Ectodermal cell (in vitro differentiated cells): ENCODE measurements around the gene SDK2.

Source experiments
- H3K27ac ChIP-seq: 2 replicates; pipeline ENCODE4 v1.7.0; 2013; ENCODE audit warnings: mild to moderate bottlenecking, low read depth, low read length; ENCODE audit not compliant: insufficient read depth, poor library complexity, severe bottlenecking
- H3K27me3 ChIP-seq: 2 replicates; pipeline ENCODE4 v1.7.0; 2013; ENCODE audit warnings: mild to moderate bottlenecking, low read length; ENCODE audit not compliant: insufficient read depth, control insufficient read depth, poor library complexity, severe bottlenecking
- H3K36me3 ChIP-seq: one replicate; pipeline ENCODE4 v1.7.0; 2013; ENCODE audit warnings: low read length; ENCODE audit not compliant: control insufficient read depth, insufficient read depth
- H3K4me1 ChIP-seq: one replicate; pipeline ENCODE4 v1.7.0; 2013; ENCODE audit warnings: low read length; ENCODE audit not compliant: control insufficient read depth, insufficient read depth
- H3K4me3 ChIP-seq: 2 replicates; pipeline ENCODE4 v1.7.0; 2013; ENCODE audit warnings: low read depth, low read length, control low read depth; ENCODE audit not compliant: insufficient read depth
- H3K9me3 ChIP-seq: 2 replicates; pipeline ENCODE4 v1.7.0; 2013; ENCODE audit warnings: mild to moderate bottlenecking, low read length, moderate library complexity; ENCODE audit not compliant: control insufficient read depth
- WGBS, 2 experiments: methylation state at CpG; one replicate each; pipeline ENCODE4 v1.1.7; 2013; ENCODE audit warnings: missing lambda C conversion rate in 2 of 2; 5-methylcytosine and 5-hydroxymethylcytosine counted together

SDK2 gene

GRCh38 chr17:73564843-73565242 lies 79.4 kb downstream of the SDK2 start:
- H3K9me3 ChIP-seq: no peaks in the 10 kb centered on the region
- H3K36me3 ChIP-seq: no peaks in the 10 kb centered on the region
- H3K27ac ChIP-seq: peak overlapping the region; percentile 12
- no peak overlapping the region for H3K4me3 ChIP-seq
- no peaks in the 10 kb centered on the region for H3K27me3 ChIP-seq
- H3K4me1 ChIP-seq: peaks cover 50% of the 10 kb centered on the region
- WGBS, 2 experiments: 93 to 96% methylated on average over 2 of the region's 2 CpGs

GRCh38 chr17:73562896-73563295 lies 81.3 kb downstream of the SDK2 start:
- H3K27ac ChIP-seq: no peak overlapping the region
- no peaks in the 10 kb centered on the region for H3K9me3 ChIP-seq
- no peak overlapping the region for H3K4me3 ChIP-seq
- no peaks in the 10 kb centered on the region for H3K27me3 ChIP-seq
- H3K4me1 ChIP-seq: peaks cover 48% of the 10 kb centered on the region
- 91 to 97% methylated on average over 9 of the region's 9 CpGs for WGBS, 2 experiments
- H3K36me3 ChIP-seq: no peaks in the 10 kb centered on the region

- no peak overlapping the region for H3K4me3 ChIP-seq
- peaks cover 32% of the 10 kb centered on the region for H3K4me1 ChIP-seq
- 94 to 97% methylated on average over 7 to 9 of the region's 9 CpGs for WGBS, 2 experiments
- H3K36me3 ChIP-seq: no peaks in the 10 kb centered on the region
- H3K9me3 ChIP-seq: no peaks in the 10 kb centered on the region
- H3K27ac ChIP-seq: no peak overlapping the region
- no peaks in the 10 kb centered on the region for H3K27me3 ChIP-seq
Measured at GRCh38 chr17:73561111-73561510, 83.1 kb downstream of the SDK2 start.

GRCh38 chr17:73560661-73561060 lies 83.6 kb downstream of the SDK2 start:
- H3K36me3 ChIP-seq: no peaks in the 10 kb centered on the region
- no peaks in the 10 kb centered on the region for H3K27me3 ChIP-seq
- H3K4me1 ChIP-seq: peaks cover 32% of the 10 kb centered on the region
- no peak overlapping the region for H3K4me3 ChIP-seq
- no peaks in the 10 kb centered on the region for H3K9me3 ChIP-seq
- 73% methylated on average over 6 of the region's 6 CpGs for WGBS, 2 experiments
- H3K27ac ChIP-seq: no peak overlapping the region

GRCh38 chr17:73559532-73559931 lies 84.7 kb downstream of the SDK2 start:
- WGBS, 2 experiments: 88% methylated on average over 6 of the region's 6 CpGs
- Histone ChIP-seq H3K36me3 (peaks cover 7% of the 10 kb centered on the region), H3K27ac (no peak overlapping the region), H3K4me3 (no peak overlapping the region), H3K9me3 (no peaks in the 10 kb centered on the region), H3K27me3 (no peaks in the 10 kb centered on the region), H3K4me1 (peaks cover 32% of the 10 kb centered on the region)

- no peaks in the 10 kb centered on the region for H3K9me3 ChIP-seq
- H3K27me3 ChIP-seq: no peaks in the 10 kb centered on the region
- 93 to 95% methylated on average over 13 of the region's 13 CpGs for whole genome bisulfite sequencing, 2 experiments
- peaks cover 7% of the 10 kb centered on the region for H3K36me3 ChIP-seq
- no peak overlapping the region for H3K4me3 ChIP-seq
- H3K27ac ChIP-seq: no peak overlapping the region
- peaks cover 26% of the 10 kb centered on the region for H3K4me1 ChIP-seq
Measured at GRCh38 chr17:73555199-73555960, 88.9 kb downstream of the SDK2 start.

- no peak overlapping the region for H3K4me3 ChIP-seq
- no peaks in the 10 kb centered on the region for H3K9me3 ChIP-seq
- peaks cover 25% of the 10 kb centered on the region for H3K4me1 ChIP-seq
- H3K36me3 ChIP-seq: peaks cover 7% of the 10 kb centered on the region
- H3K27me3 ChIP-seq: no peaks in the 10 kb centered on the region
- H3K27ac ChIP-seq: no peak overlapping the region
Measured at GRCh38 chr17:73554498-73554897, 89.7 kb downstream of the SDK2 start.

GRCh38 chr17:73553311-73553710 lies 90.9 kb downstream of the SDK2 start:
- no peak overlapping the region for H3K4me3 ChIP-seq
- H3K4me1 ChIP-seq: peaks cover 25% of the 10 kb centered on the region
- no peak overlapping the region for H3K27ac ChIP-seq
- 88 to 92% methylated on average over 2 of the region's 2 CpGs for WGBS, 2 experiments
- H3K9me3 ChIP-seq: no peaks in the 10 kb centered on the region
- no peaks in the 10 kb centered on the region for H3K27me3 ChIP-seq
- H3K36me3 ChIP-seq: peaks cover 7% of the 10 kb centered on the region

GRCh38 chr17:73552300-73553048 lies 91.8 kb downstream of the SDK2 start:
- WGBS, 2 experiments: 92 to 94% methylated on average over 30 of the region's 30 CpGs
- no peak overlapping the region for H3K4me3 ChIP-seq
- no peak overlapping the region for H3K27ac ChIP-seq
- H3K4me1 ChIP-seq: peaks cover 33% of the 10 kb centered on the region
- H3K27me3 ChIP-seq: no peaks in the 10 kb centered on the region
- H3K36me3 ChIP-seq: peaks cover 7% of the 10 kb centered on the region
- H3K9me3 ChIP-seq: no peaks in the 10 kb centered on the region

- H3K27ac ChIP-seq: no peak overlapping the region
- no peaks in the 10 kb centered on the region for H3K27me3 ChIP-seq
- no peaks in the 10 kb centered on the region for H3K9me3 ChIP-seq
- H3K4me3 ChIP-seq: no peak overlapping the region
- H3K36me3 ChIP-seq: peaks cover 7% of the 10 kb centered on the region
- WGBS, 2 experiments: 89 to 94% methylated on average over 5 of the region's 5 CpGs
- H3K4me1 ChIP-seq: peaks cover 40% of the 10 kb centered on the region
Measured at GRCh38 chr17:73551759-73552158, 92.5 kb downstream of the SDK2 start.
